ENCODE data around the gene EEF1A2.

- TF ChIP-seq CTCF (IDR thresholded peaks at IDR 0.05; ENCODE audit: low read length) (no peak), EZH2 (IDR thresholded peaks at IDR 0.05; ENCODE audit: borderline replicate concordance, low read length) (no peak)
These were observed 40.5 kb downstream of the EEF1A2 start for GRCh38 chr20:63458170-63459069.

Measured in OCI-LY1 (cell line).